Activated T-cell treated with anti-CD3 and anti-CD28 coated beads, Interleukin-2, amount 50 U/mL, for 4 hours (primary cell): ENCODE data around the gene LPCAT1. TPM values are rescaled to one million over a fixed set of nuclear protein-coding genes. Genes with fewer than 3 reads are reported as not detected.
A peak's percentile ranks its signal among the peaks of the same experiment; 100 is the strongest.
"Not testable (repeated sequence)": the region's sequence is repeated elsewhere in the genome, so short reads cannot be mapped to it uniquely, and the experiment has no call there.

Experiments used
- ATAC-seq, 2 donors: fragments of 200-7000 bp; cut with Tn5 transposase; one replicate each; pipeline ENCODE4 v1.10.0; 2021
- DNase-seq: peaks from one replicate; pipeline ENCODE4 v3.0.0-alpha.2; 2020
- H3K27me3 Mint-ChIP-seq: one replicate; pipeline ENCODE4 v1.8.0; 2021; ENCODE audit warnings: low read depth, mixed read lengths
- H3K36me3 Mint-ChIP-seq: one replicate; pipeline ENCODE4 v1.8.0; 2022; ENCODE audit warnings: mixed read lengths; ENCODE audit not compliant: insufficient read depth
- H3K4me1 Mint-ChIP-seq: one replicate; pipeline ENCODE4 v1.8.0; 2021; ENCODE audit warnings: low read depth, mixed read lengths
- H3K4me3 Mint-ChIP-seq: one replicate; pipeline ENCODE4 v1.8.0; 2021; ENCODE audit warnings: mild to moderate bottlenecking, moderate library complexity, mixed read lengths
- H3K9me3 Mint-ChIP-seq: one replicate; pipeline ENCODE4 v1.8.0; 2021; ENCODE audit warnings: mixed read lengths
- total RNA-seq, 3 donors: library from RNA; stranded (reverse); gene quantifications; one replicate each; pipeline ENCODE4 v1.2.1, GENCODE V29; 2021

Gene LPCAT1, protein sequence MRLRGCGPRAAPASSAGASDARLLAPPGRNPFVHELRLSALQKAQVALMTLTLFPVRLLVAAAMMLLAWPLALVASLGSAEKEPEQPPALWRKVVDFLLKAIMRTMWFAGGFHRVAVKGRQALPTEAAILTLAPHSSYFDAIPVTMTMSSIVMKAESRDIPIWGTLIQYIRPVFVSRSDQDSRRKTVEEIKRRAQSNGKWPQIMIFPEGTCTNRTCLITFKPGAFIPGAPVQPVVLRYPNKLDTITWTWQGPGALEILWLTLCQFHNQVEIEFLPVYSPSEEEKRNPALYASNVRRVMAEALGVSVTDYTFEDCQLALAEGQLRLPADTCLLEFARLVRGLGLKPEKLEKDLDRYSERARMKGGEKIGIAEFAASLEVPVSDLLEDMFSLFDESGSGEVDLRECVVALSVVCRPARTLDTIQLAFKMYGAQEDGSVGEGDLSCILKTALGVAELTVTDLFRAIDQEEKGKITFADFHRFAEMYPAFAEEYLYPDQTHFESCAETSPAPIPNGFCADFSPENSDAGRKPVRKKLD
- total RNA-seq: 10 to 100 TPM; 60.6 to 76.8 (median 65.7) TPM

DNA sequence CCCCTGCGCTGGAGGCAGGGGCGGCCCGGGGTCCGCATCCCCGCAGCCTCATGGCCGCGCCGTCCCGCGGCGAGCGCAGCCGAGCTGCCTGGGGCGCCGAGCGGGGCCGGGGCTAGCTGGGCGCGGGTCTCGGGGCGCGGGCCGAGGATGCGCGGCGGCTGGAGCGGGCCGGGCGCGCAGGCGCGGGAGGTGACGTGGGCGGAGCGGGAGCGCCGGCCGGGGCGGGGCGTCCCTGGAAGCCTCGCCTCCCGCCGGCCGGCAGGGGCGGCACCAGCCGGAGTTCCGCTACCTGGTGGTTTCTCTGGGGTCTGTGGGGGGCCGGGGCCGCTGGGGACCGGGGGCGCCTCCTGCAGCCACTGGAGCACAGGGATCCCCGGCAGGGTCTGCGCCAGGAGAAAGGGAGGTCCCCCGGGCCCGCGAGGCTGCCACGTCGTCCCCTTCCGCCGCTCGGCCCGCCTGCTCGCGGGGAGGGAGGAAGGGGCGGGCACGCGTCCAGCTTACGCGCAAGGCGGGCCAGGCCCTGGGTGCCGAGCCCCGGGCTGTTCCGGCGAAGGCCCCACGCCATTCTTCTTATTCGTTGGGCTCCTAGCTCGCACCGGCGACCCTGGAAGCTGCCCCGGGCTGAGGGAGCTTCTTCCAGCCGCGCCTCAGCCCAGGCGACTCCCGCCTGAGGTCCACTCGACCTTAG lies at the start of gene LPCAT1:
Gene LPCAT1 (minus strand): TSS at position 168 of the 688 bp plus-strand sequence. CDS start 116 bp downstream, at position 52.
- DNase-seq: peak; percentile 68
- no peaks in the 10 kb centered on the region for H3K9me3 Mint-ChIP-seq
- peaks cover 39% of the 10 kb centered on the region for H3K4me1 Mint-ChIP-seq
- H3K27me3 Mint-ChIP-seq: no peaks in the 10 kb centered on the region
- no peaks in the 10 kb centered on the region for H3K36me3 Mint-ChIP-seq
- H3K4me3 Mint-ChIP-seq: peak within 1 kb of the TSS; percentile 86
- ATAC-seq: peak; percentile 88

DNA sequence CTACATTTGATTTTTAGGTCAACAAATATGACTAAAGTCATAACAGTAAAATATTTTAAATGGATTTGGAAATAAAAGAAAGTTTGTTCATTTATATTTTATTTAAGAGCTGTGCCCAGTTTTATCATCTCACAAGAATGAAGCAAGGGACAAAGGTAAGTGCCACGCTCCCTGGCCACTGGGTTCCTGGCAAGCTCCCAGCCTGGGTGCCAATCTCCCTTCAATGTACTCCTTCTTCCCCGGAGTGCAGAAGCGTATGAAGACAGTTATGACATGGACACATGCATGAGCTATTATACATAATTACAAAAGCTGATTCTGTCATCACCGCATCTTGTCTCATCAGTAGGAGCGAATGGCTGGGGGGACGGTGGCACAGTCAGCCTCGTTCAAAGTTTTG lies 48.1 kb upstream of the LPCAT1 start:
- H3K9me3 Mint-ChIP-seq, ATAC-seq: not testable (repeated sequence)
- peaks cover 10% of the 10 kb centered on the region for H3K36me3 Mint-ChIP-seq

DNA sequence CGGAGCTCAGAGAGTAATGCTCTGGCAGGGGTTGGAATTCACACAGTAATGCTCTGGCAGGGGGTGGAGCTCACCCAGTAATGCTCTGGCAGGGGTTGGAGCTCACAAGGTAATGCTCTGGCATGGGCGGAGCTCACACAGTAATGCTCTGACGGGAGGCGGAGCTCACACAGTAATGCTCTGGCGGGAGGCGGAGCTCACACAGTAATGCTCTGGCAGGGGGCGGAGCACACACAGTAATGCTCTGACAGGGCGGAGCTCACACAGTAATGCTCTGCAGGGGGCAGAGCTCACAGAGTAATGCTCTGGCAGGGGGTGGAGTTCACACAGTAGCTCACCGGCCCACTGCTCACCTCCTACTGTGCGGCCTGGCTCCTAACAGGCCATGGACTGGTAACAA lies 47.2 kb upstream of the LPCAT1 start:
- no peaks in the 10 kb centered on the region for H3K27me3 Mint-ChIP-seq
- peaks cover 10% of the 10 kb centered on the region for H3K36me3 Mint-ChIP-seq
- ATAC-seq (no peak), DNase-seq (no peak)
- H3K9me3 Mint-ChIP-seq: no peaks in the 10 kb centered on the region
- no peaks in the 10 kb centered on the region for H3K4me1 Mint-ChIP-seq
- H3K4me3 Mint-ChIP-seq: no peak overlapping the region

More for the DNA sequence above, 48.1 kb upstream of the LPCAT1 start:
- not testable (repeated sequence) for H3K4me3 Mint-ChIP-seq, H3K27me3 Mint-ChIP-seq, H3K4me1 Mint-ChIP-seq, DNase-seq

DNA sequence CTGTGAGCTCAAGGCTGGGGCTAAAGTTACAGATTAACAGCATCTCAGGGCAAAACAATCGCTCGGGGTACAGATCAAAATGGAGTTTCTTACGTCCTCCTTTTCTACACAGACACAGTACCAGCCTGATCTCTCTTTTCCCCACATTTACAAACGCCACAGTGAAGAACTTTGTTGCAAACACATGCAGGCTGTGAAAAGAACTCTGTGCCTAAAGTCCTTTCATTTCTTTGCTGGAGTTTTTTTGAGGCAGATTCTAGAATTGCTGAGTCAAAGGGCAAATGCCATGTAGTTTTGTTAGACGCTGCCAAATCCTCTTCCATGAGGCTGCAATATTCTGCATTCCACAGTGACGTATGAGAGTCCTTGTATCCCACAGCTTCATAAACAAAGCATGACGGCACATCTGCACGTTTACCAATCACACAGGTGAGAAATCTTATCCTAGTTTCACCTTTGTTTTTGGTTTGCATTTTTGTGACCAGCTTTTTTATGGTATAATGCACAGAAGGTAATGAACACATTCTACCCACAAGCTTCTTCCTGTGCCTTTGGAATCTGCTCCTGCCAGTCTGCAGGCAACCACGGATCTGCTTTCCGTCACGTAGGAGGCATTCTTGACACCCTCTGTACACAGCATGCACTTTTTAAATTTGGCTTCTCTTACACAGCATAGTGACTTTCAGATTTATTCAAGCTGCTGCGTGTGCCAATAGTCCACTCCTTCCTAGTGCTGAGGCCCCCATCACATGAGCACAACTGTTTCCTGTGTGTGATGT lies 44.6 kb upstream of the LPCAT1 start:
- Mint-ChIP-seq H3K4me1 (no peaks in the 10 kb centered on the region), H3K36me3 (peaks cover 7% of the 10 kb centered on the region)

DNA sequence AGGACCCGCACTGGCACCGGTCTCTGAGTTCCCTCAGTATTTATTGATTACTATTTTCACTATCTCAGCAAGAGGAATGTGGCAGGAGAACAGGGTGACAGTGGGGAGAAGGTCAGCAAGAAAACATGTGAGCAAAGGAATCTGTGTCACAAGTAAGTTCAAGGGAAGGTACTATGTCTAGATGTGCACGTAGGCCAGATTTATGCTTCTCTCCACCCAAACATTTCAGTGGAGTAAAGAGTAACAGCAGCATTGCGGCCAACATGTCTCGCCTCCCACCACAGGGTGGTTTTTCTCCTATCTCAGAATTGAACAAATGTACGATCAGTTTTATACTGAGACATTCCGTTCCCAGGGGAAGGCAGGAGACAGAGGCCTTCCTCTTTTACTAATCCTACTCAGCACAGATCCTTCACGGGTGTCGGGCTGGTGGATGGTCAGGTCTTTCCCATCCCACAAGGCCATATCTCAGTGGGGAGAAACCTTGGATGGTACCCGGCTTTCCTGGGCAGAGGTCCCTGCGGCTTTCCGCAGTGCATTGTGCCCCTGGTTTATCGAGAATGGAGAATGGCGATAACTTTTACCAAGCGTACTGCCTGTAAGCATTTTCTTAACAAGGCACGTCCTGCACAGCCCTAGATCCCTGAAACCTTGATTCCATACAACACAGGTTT lies 43.9 kb upstream of the LPCAT1 start:
- DNase-seq, H3K36me3 Mint-ChIP-seq, ATAC-seq, H3K4me1 Mint-ChIP-seq, H3K27me3 Mint-ChIP-seq, H3K4me3 Mint-ChIP-seq, H3K9me3 Mint-ChIP-seq: not testable (repeated sequence)

More for the DNA sequence above, 44.6 kb upstream of the LPCAT1 start:
- no peaks in the 10 kb centered on the region for H3K9me3 Mint-ChIP-seq
- ATAC-seq: no peak
- no peak for DNase-seq
- no peak overlapping the region for H3K4me3 Mint-ChIP-seq
- no peaks in the 10 kb centered on the region for H3K27me3 Mint-ChIP-seq

DNA sequence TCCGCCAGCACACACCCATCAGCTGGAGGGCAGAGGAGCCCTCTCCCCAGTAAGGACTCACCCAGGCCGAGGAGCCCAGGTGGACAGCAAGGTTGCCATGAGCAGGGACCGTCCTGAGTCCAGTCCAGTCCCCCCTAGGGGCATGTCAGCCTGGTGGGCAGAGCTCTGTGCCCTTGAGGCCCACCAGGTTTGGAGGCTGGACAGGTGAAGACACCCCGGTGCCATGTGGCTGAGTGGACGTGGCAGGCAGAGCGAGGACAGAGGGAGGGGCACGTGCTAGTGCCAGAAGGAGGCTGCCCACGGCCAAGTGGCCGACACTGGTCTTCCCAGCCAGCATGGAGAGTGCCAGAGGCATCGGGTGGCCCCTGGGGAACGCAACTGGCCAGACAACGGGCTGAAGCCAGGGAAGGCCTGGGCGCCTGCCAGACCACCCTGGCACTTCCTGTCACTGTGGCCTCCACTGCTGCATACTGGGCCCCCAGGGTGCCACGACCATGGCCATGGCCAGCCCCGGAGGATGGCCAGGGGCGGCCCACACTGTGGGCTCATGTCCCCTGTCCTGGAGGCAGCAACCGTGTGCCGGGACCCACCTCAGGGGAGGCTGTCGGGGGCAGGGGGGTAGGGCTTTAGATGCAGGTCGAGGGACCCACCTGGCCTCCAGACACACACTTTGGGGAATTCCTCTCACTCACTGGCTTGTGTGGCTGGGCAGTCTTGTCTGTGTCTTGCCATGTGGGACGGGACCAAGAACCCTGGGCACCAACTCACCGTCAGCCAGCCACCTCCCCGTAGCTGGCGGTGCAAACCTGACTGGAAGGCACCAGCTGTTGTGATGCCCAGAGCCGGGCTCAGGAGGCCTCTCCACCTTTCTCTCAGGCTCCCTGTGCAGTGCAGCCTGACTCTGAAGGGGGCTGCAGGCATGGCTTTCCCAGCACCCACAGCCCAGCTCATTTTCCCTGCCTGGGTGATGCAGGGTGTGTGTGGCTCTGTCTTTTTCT lies 42.3 kb upstream of the LPCAT1 start:
- H3K4me3 Mint-ChIP-seq: no peak overlapping the region

DNA sequence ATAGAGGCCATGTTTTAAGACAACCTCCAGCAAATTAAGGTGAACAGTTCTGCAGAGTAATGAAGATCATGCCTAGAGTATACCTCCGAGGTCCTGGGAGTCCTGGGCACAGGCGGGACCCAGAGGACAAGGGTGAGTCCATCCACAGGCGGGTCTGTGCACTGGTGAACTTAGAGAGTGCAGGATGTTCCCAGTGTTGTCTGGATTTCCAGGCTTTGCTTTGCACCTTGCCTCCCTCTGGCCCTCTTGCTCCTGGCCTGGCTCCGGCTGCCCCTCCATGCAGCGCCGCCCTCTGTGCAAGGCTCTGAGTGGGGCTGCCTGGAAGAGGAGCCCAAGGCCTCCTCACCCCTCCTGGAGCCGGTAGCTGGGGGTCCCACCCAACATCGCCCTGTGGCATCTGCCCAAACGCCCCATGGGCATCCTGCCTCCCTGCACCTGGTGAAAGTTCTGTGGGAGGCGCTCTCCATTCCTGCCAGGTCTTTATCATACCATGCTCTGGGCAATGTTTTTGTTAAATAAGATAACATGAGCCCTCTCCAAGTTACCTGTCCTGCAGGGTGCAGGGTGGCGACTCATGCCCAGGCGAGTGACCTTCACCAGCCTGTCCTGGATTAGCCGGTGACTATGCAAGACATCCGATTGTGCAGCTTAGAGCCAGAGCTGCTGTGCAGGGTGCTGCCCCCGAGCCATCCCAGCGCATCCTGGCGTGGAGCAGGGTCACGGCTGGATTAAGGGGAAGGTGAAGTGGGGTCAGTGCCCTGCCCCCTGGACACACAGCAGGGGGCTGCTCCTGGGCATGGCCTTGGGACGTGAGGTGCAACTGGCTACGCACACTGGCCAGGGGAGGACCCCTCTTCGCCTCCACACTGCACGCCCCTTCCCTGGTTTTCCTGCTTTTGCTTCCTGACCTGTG lies 41.3 kb upstream of the LPCAT1 start:
- H3K36me3 Mint-ChIP-seq: peaks cover 2% of the 10 kb centered on the region
- peaks cover 17% of the 10 kb centered on the region for H3K27me3 Mint-ChIP-seq
- H3K4me1 Mint-ChIP-seq: no peaks in the 10 kb centered on the region
- ATAC-seq (no peak), DNase-seq (no peak)
- H3K4me3 Mint-ChIP-seq: no peak overlapping the region
- no peaks in the 10 kb centered on the region for H3K9me3 Mint-ChIP-seq

More for the DNA sequence above, 42.3 kb upstream of the LPCAT1 start:
- Mint-ChIP-seq H3K36me3 (peaks cover 7% of the 10 kb centered on the region), H3K27me3 (peaks cover 11% of the 10 kb centered on the region), H3K9me3 (no peaks in the 10 kb centered on the region), H3K4me1 (no peaks in the 10 kb centered on the region)
- DNase-seq (no peak), ATAC-seq (no peak)

DNA sequence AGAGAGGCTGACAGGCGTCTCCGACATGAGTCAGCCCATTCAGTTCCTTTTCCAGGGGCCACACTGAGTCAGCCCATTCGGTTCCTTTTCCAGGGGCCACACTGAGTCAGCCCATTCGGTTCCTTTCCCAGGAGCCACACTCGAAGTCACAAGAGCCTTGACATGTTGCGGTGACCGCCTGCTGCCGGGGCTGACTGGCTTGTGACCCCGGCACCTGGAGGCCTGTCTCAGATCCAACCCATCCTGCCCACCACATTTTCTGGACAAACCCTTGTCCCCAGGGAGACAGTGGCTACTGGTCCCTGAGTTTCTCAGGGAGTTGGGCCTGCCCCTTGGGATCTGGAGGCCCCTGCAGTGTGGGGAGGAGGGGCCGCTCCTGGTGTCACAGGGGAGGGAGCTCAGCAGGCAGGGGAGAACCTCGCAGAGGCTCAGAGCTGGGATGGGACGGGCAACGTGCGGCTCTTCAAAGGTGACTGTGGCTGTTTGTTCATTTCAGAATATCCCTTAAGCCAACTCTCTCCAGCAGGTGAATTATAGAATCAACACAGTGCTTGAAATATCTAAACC lies 40.5 kb upstream of the LPCAT1 start:
- ATAC-seq (no peak), DNase-seq (no peak)
- Mint-ChIP-seq H3K36me3 (no peaks in the 10 kb centered on the region), H3K9me3 (no peaks in the 10 kb centered on the region), H3K4me1 (no peaks in the 10 kb centered on the region), H3K27me3 (peaks cover 17% of the 10 kb centered on the region), H3K4me3 (no peak overlapping the region)

DNA sequence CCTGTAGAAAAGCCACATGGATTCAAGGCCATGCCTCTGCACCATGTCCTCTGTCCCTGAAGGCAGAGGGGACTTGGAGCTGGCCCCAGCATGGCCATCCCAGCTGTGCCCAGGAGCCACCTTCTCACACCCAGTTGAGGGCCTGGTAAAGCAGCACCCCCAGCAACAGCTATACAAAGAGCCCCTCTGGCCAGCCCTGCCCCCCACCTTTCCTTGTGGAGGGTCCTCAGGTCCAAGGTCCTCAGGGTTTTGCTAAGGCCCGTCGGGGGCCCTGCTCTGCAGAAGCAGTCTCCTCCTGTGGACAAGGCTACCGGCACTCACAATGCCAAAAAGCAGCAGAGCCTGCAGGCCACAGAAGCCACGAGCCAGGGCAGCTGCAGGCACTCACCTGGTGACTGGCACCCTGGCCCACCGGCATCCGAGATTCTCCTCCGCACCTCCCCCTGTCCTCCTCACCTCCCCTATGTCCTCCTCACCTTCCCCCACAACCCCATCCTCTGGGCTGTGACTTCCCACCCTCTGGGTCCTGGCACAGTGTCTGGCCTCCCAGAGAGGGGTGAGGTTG lies 39.9 kb upstream of the LPCAT1 start:
- H3K36me3 Mint-ChIP-seq: no peaks in the 10 kb centered on the region
- peaks cover 21% of the 10 kb centered on the region for H3K27me3 Mint-ChIP-seq
- H3K9me3 Mint-ChIP-seq: no peaks in the 10 kb centered on the region
- no peak overlapping the region for H3K4me3 Mint-ChIP-seq
- no peaks in the 10 kb centered on the region for H3K4me1 Mint-ChIP-seq
- peak in 1 of 2 donors; percentile 23 for ATAC-seq
- DNase-seq: no peak

DNA sequence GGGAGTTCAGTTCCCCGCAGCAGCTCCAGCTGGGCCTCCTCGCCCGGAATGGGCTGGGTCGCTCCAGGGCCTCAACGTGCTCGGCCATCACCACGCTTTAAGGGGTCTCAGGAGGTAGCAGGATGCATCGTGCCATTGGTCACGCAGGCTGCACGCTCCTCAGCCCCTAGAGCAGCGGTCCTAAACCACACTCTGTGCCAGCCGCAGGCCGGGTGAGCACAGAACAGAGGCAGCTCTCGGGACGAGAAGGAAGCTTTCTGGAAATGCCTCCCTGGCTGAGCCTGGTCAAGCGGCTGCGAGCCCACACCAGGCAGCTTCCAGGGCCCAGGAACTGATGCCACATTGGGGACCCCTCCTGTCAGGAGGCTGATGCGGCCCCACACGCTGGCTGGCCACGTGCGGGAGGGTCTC lies 39.3 kb upstream of the LPCAT1 start:
- DNase-seq: no peak
- Mint-ChIP-seq H3K4me1 (no peaks in the 10 kb centered on the region), H3K36me3 (no peaks in the 10 kb centered on the region), H3K9me3 (no peaks in the 10 kb centered on the region), H3K4me3 (no peak overlapping the region), H3K27me3 (peaks cover 21% of the 10 kb centered on the region)
- ATAC-seq: no peak

DNA sequence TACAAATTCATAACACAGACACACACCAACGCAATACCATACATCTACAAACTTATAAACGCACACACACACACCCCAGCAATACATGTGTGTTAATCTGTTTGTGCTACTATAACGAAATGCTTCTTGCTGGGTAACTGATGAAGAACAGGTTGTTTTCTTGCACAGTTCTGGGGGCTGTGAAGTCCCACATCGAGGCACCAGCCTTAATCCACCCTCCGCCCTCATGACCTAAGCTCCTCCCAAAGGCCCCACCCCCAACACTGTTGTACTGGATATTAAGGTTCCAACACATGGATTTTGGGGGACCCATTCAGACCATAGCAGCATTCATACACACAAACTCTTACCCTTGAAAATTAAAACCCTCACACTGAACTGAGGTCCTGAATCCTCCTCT lies 38.8 kb upstream of the LPCAT1 start:
- ATAC-seq (no peak), DNase-seq (no peak)
- Mint-ChIP-seq H3K27me3 (peaks cover 21% of the 10 kb centered on the region), H3K36me3 (no peaks in the 10 kb centered on the region), H3K4me3 (no peak overlapping the region), H3K4me1 (no peaks in the 10 kb centered on the region), H3K9me3 (no peaks in the 10 kb centered on the region)
